Astrocyte (in vitro differentiated cells and primary cell): ENCODE data around the gene SF3A2. TPM values are rescaled to one million over a fixed set of nuclear protein-coding genes. Genes with fewer than 3 reads are reported as not detected.
A peak's percentile ranks its signal among the peaks of the same experiment; 100 is the strongest.

Experiments
- DNase-seq: peaks from one replicate; pipeline ENCODE4 v3.0.0-alpha.2; 2010; ENCODE audit warnings: low read depth
- FAIRE-seq: peaks from 2 replicates; lab custom pipeline; 2011; peaks lifted over from hg19 to GRCh38; lab: Jason Lieb, UNC
- H2AFZ ChIP-seq: 2 replicates; pipeline ENCODE4 v1.6.0; 2012; ENCODE audit warnings: low read depth, low read length, inconsistent platforms
- H3K27ac ChIP-seq: 2 replicates; pipeline ENCODE4 v1.5.1; 2011; ENCODE audit warnings: low read depth, low read length, inconsistent platforms
- H3K27me3 ChIP-seq: 2 replicates; pipeline ENCODE4 v1.6.0; 2011; ENCODE audit warnings: low read length, inconsistent platforms; ENCODE audit not compliant: insufficient read depth
- H3K36me3 ChIP-seq: 2 replicates; pipeline ENCODE4 v1.5.1; 2011; ENCODE audit warnings: low read length, inconsistent platforms; ENCODE audit not compliant: insufficient read depth
- H3K4me1 ChIP-seq: 2 replicates; pipeline ENCODE4 v1.5.1; 2011; ENCODE audit warnings: low read length, inconsistent platforms; ENCODE audit not compliant: insufficient read depth
- H3K4me2 ChIP-seq: 2 replicates; pipeline ENCODE4 v1.6.0; 2012; ENCODE audit warnings: low read length, inconsistent platforms
- H3K4me3 ChIP-seq: 2 replicates; pipeline ENCODE4 v1.5.1; 2011; ENCODE audit warnings: low read depth, mild to moderate bottlenecking, low read length, inconsistent platforms; ENCODE audit not compliant: insufficient read depth
- H3K79me2 ChIP-seq: 2 replicates; pipeline ENCODE4 v1.6.0; 2012; ENCODE audit warnings: mild to moderate bottlenecking, low read length, inconsistent platforms; ENCODE audit not compliant: insufficient read depth
- H3K9ac ChIP-seq: 2 replicates; pipeline ENCODE4 v1.6.0; 2012; ENCODE audit warnings: mild to moderate bottlenecking, low read length, inconsistent platforms
- H3K9me3 ChIP-seq: 2 replicates; pipeline ENCODE4 v1.5.1; 2012; ENCODE audit warnings: low read depth, mild to moderate bottlenecking, low read length, inconsistent platforms; ENCODE audit not compliant: insufficient read depth
- H4K20me1 ChIP-seq: 2 replicates; pipeline ENCODE4 v1.6.0; 2012; ENCODE audit warnings: low read length, inconsistent platforms; ENCODE audit not compliant: insufficient read depth
- H3K27ac Mint-ChIP-seq: one replicate; pipeline ENCODE4 v1.8.0; 2021; ENCODE audit warnings: mild to moderate bottlenecking, mixed read lengths; ENCODE audit not compliant: unreplicated experiment
- H3K27me3 Mint-ChIP-seq: one replicate; pipeline ENCODE4 v1.8.0; 2021; ENCODE audit warnings: low read depth, mixed read lengths; ENCODE audit not compliant: unreplicated experiment
- H3K36me3 Mint-ChIP-seq: one replicate; pipeline ENCODE4 v1.8.0; 2021; ENCODE audit warnings: low read depth, mixed read lengths; ENCODE audit not compliant: unreplicated experiment
- H3K4me1 Mint-ChIP-seq: one replicate; pipeline ENCODE4 v1.8.0; 2021; ENCODE audit warnings: low read depth, mixed read lengths; ENCODE audit not compliant: unreplicated experiment
- H3K4me3 Mint-ChIP-seq: one replicate; pipeline ENCODE4 v1.8.0; 2021; ENCODE audit warnings: mild to moderate bottlenecking, moderate library complexity, mixed read lengths; ENCODE audit not compliant: unreplicated experiment
- H3K9me3 Mint-ChIP-seq: one replicate; pipeline ENCODE4 v1.8.0; 2021; ENCODE audit warnings: mild to moderate bottlenecking, mixed read lengths; ENCODE audit not compliant: unreplicated experiment
- CTCF ChIP-seq: IDR thresholded peaks from 2 replicates; pipeline ENCODE4 v1.5.1; 2011; ENCODE audit warnings: low read depth, mild to moderate bottlenecking, inconsistent platforms, low read length, moderate library complexity; ENCODE audit not compliant: insufficient read depth
- EZH2 ChIP-seq: IDR thresholded peaks from 2 replicates; pipeline ENCODE4 v1.6.1; 2012; ENCODE audit warnings: mild to moderate bottlenecking, low read length, inconsistent platforms; ENCODE audit not compliant: insufficient read depth
- total RNA-seq: library from RNA; stranded (reverse); gene quantifications from 2 replicates; pipeline ENCODE4 v1.2.1, GENCODE V29; 2021

SF3A2 gene
- total RNA-seq, 1 donor from 2014 or later: 83.2 TPM

GRCh38 chr19:2244125-2244411, 7.4 kb downstream of the SF3A2 start:
- Mint-ChIP-seq H3K4me3 (no peak overlapping the region), H3K36me3 (peaks cover 6% of the 10 kb centered on the region), H3K9me3 (no peaks in the 10 kb centered on the region), H3K27me3 (no peaks in the 10 kb centered on the region), H3K4me1 (peaks cover 22% of the 10 kb centered on the region), H3K27ac (peak overlapping the region; percentile 26)
- peaks cover 14% of the 10 kb centered on the region for H3K36me3 ChIP-seq
- peaks cover 66% of the 10 kb centered on the region for H3K79me2 ChIP-seq
- H3K9ac ChIP-seq: no peak overlapping the region
- no peaks in the 10 kb centered on the region for H3K9me3 ChIP-seq
- TF ChIP-seq EZH2 (no peak), CTCF (no peak)
- FAIRE-seq (no peak), DNase-seq (no peak)
- H3K27me3 ChIP-seq: no peaks in the 10 kb centered on the region
- no peak overlapping the region for H3K4me3 ChIP-seq
- no peak overlapping the region for H3K27ac ChIP-seq
- no peak overlapping the region for H3K4me2 ChIP-seq
- peaks cover 96% of the 10 kb centered on the region for H4K20me1 ChIP-seq
- H2AFZ ChIP-seq: no peak overlapping the region
- peaks cover 32% of the 10 kb centered on the region for H3K4me1 ChIP-seq

GRCh38 chr19:2244486-2244885, 7.9 kb downstream of the SF3A2 start:
- no peak overlapping the region for H3K4me3 Mint-ChIP-seq
- no peaks in the 10 kb centered on the region for H3K27me3 Mint-ChIP-seq
- FAIRE-seq (no peak), DNase-seq (no peak)
- no peak overlapping the region for H3K4me3 ChIP-seq
- H3K27me3 ChIP-seq: no peaks in the 10 kb centered on the region
- peaks cover 28% of the 10 kb centered on the region for H3K4me1 ChIP-seq
- H3K9me3 ChIP-seq: no peaks in the 10 kb centered on the region
- H3K4me2 ChIP-seq: no peak overlapping the region
- H3K9me3 Mint-ChIP-seq: no peaks in the 10 kb centered on the region
- TF ChIP-seq EZH2: no peak
- TF ChIP-seq CTCF: no peak
- peaks cover 6% of the 10 kb centered on the region for H3K36me3 Mint-ChIP-seq
- no peak overlapping the region for H3K27ac ChIP-seq
- no peak overlapping the region for H3K9ac ChIP-seq
- H3K36me3 ChIP-seq: peaks cover 14% of the 10 kb centered on the region
- H3K79me2 ChIP-seq: peaks cover 62% of the 10 kb centered on the region
- peaks cover 20% of the 10 kb centered on the region for H3K4me1 Mint-ChIP-seq
- H3K27ac Mint-ChIP-seq: no peak overlapping the region
- H4K20me1 ChIP-seq: peaks cover 96% of the 10 kb centered on the region
- no peak overlapping the region for H2AFZ ChIP-seq

- H3K9ac ChIP-seq: no peak overlapping the region
- no peak overlapping the region for H3K4me3 Mint-ChIP-seq
- DNase-seq (no peak), FAIRE-seq (no peak)
- H3K27ac Mint-ChIP-seq: no peak overlapping the region
- no peaks in the 10 kb centered on the region for H3K27me3 ChIP-seq
- H4K20me1 ChIP-seq: peaks cover 96% of the 10 kb centered on the region
- no peaks in the 10 kb centered on the region for H3K9me3 ChIP-seq
- no peak overlapping the region for H3K4me3 ChIP-seq
- H3K4me1 ChIP-seq: peaks cover 20% of the 10 kb centered on the region
- peaks cover 14% of the 10 kb centered on the region for H3K36me3 ChIP-seq
- no peak overlapping the region for H3K4me2 ChIP-seq
- H3K27me3 Mint-ChIP-seq: no peaks in the 10 kb centered on the region
- H3K27ac ChIP-seq: no peak overlapping the region
- H2AFZ ChIP-seq: no peak overlapping the region
- no peak for TF ChIP-seq EZH2
- TF ChIP-seq CTCF: no peak
- H3K4me1 Mint-ChIP-seq: peaks cover 16% of the 10 kb centered on the region
- H3K79me2 ChIP-seq: peaks cover 54% of the 10 kb centered on the region
- no peaks in the 10 kb centered on the region for H3K9me3 Mint-ChIP-seq
- peaks cover 6% of the 10 kb centered on the region for H3K36me3 Mint-ChIP-seq
Measured at GRCh38 chr19:2245273-2245672, 8.6 kb downstream of the SF3A2 start.
